Panc1 (cell line): ENCODE results near the gene CKAP2.

Experiments
- CTCF ChIP-seq: fragments of 450-650 bp; IDR thresholded peaks from 2 replicates; pipeline ENCODE4 v1.5.1; 2017; ENCODE audit warnings: mild to moderate bottlenecking
- TCF7L2 ChIP-seq: IDR thresholded peaks from 2 replicates; pipeline ENCODE4 v1.6.1; 2011; ENCODE audit warnings: mild to moderate bottlenecking, low read depth, low read length, inconsistent platforms
- TF ChIP-seq, protein P1 (sequence below), 2 experiments: IDR thresholded peaks; 2 replicates each; pipeline ENCODE4 v1.6.1; 2011 to 2012; ENCODE audit warnings: low read depth in 2 of 2, control low read depth in 1 of 2, low read length in 1 of 2, mild to moderate bottlenecking in 1 of 2, moderate library complexity in 1 of 2; ENCODE audit not compliant: insufficient read depth in 1 of 2

GRCh38 chr13:52406629-52407028 lies 48.6 kb upstream of the CKAP2 start:
- no peak for TF ChIP-seq CTCF
- TF ChIP-seq, protein P1, sequence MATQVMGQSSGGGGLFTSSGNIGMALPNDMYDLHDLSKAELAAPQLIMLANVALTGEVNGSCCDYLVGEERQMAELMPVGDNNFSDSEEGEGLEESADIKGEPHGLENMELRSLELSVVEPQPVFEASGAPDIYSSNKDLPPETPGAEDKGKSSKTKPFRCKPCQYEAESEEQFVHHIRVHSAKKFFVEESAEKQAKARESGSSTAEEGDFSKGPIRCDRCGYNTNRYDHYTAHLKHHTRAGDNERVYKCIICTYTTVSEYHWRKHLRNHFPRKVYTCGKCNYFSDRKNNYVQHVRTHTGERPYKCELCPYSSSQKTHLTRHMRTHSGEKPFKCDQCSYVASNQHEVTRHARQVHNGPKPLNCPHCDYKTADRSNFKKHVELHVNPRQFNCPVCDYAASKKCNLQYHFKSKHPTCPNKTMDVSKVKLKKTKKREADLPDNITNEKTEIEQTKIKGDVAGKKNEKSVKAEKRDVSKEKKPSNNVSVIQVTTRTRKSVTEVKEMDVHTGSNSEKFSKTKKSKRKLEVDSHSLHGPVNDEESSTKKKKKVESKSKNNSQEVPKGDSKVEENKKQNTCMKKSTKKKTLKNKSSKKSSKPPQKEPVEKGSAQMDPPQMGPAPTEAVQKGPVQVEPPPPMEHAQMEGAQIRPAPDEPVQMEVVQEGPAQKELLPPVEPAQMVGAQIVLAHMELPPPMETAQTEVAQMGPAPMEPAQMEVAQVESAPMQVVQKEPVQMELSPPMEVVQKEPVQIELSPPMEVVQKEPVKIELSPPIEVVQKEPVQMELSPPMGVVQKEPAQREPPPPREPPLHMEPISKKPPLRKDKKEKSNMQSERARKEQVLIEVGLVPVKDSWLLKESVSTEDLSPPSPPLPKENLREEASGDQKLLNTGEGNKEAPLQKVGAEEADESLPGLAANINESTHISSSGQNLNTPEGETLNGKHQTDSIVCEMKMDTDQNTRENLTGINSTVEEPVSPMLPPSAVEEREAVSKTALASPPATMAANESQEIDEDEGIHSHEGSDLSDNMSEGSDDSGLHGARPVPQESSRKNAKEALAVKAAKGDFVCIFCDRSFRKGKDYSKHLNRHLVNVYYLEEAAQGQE (IDR thresholded peaks at IDR 0.05; ENCODE audit: insufficient read depth in 1 of 2, low read depth in 2 of 2, low read length in 1 of 2): no peak
- no peak for TF ChIP-seq TCF7L2
